ENCODE results near the gene TIMM17A.
A peak's percentile ranks its signal among the peaks of the same experiment; 100 is the strongest.
"Not testable (repeated sequence)": the region's sequence is repeated elsewhere in the genome, so short reads cannot be mapped to it uniquely, and the experiment has no call there.

The TIMM17A gene

GRCh38 chr1:201941420-201942128, 13.7 kb upstream of the TIMM17A start:
- DNase-seq: no peak

- no peak for DNase-seq
Measured at GRCh38 chr1:201942129-201942495, 13.2 kb upstream of the TIMM17A start.

GRCh38 chr1:201944002-201944401, 11.3 kb upstream of the TIMM17A start:
- DNase-seq: no peak

GRCh38 chr1:201944639-201945038, 10.7 kb upstream of the TIMM17A start:
- DNase-seq: no peak

GRCh38 chr1:201945157-201945556, 10.1 kb upstream of the TIMM17A start:
- no peak for DNase-seq

GRCh38 chr1:201945863-201946223, 9.5 kb upstream of the TIMM17A start:
- DNase-seq: no peak

- no peak for DNase-seq
Measured at GRCh38 chr1:201946224-201946908, 8.9 kb upstream of the TIMM17A start, which contains the start of gene LMOD1. LMOD1 (minus strand) TSS chr1:201946548; CDS start chr1:201946340, 208 bp downstream.

- DNase-seq: no peak
Measured at GRCh38 chr1:201947697-201948008, 7.7 kb upstream of the TIMM17A start.

GRCh38 chr1:201949491-201949890, 5.8 kb upstream of the TIMM17A start:
- no peak for DNase-seq

- no peak for DNase-seq
Measured at GRCh38 chr1:201954263-201955008, 867 bp upstream of the TIMM17A start.

GRCh38 chr1:201955729-201956143, 433 bp downstream of the TIMM17A start:
- peak in 1 of 4 experiments; percentile 43 for DNase-seq

- DNase-seq: no peak
Measured at GRCh38 chr1:201958348-201958747, 3.0 kb downstream of the TIMM17A start.

GRCh38 chr1:201962382-201962781, 7.1 kb downstream of the TIMM17A start:
- DNase-seq: not testable (repeated sequence)

- DNase-seq: no peak
Measured at GRCh38 chr1:201964261-201964660, 9.0 kb downstream of the TIMM17A start.

GRCh38 chr1:201966171-201966570, 10.9 kb downstream of the TIMM17A start:
- DNase-seq: no peak

GRCh38 chr1:201968202-201968925, 13.1 kb downstream of the TIMM17A start:
- no peak for DNase-seq

GRCh38 chr1:201970334-201971159, 15.2 kb downstream of the TIMM17A start:
- DNase-seq: no peak

GRCh38 chr1:201982082-201982622, 26.8 kb downstream of the TIMM17A start:
- DNase-seq: peak; percentile 6 to 57 (median 28)

- DNase-seq: peak in 3 of 4 experiments; percentile 9 to 46 (median 22)
Measured at GRCh38 chr1:201982623-201983379, 27.5 kb downstream of the TIMM17A start, which contains the start of gene RNPEP. RNPEP (plus strand) TSS chr1:201982648; CDS start chr1:201982667, 19 bp downstream.

- DNase-seq: no peak
Measured at GRCh38 chr1:201983380-201983805, 28.1 kb downstream of the TIMM17A start.

- no peak for DNase-seq
Measured at GRCh38 chr1:201984446-201984845, 29.1 kb downstream of the TIMM17A start.

All from activated naive CD4-positive, alpha-beta T cell (primary cell).